H1 (cell line): Measurements from ENCODE around the gene STRN4. TPM values are rescaled to one million over a fixed set of nuclear protein-coding genes. Genes with fewer than 3 reads are reported as not detected.
A peak's percentile ranks its signal among the peaks of the same experiment; 100 is the strongest.

Experiments
- CTCF ChIA-PET: fragments of 300-600 bp; sonication (Branson Sonifier 250); formaldehyde crosslinking; loops from one replicate; lab custom pipeline; 2021; ENCODE audit not compliant: partially characterized antibody; lab: Charles Lee
- POLR2A ChIA-PET: fragments of 300-600 bp; sonication (Branson Sonifier 250); formaldehyde crosslinking; loops from one replicate; lab custom pipeline; 2021; ENCODE audit warnings: inconsistent platforms; ENCODE audit not compliant: partially characterized antibody; lab: Charles Lee
- DNase-seq, 2 experiments: peaks; one replicate each; pipeline versions ENCODE4 v3.0.0 to v3.0.0-alpha.2; 2010 to 2022; ENCODE audit warnings: low spot score in 2 of 2, low read depth in 1 of 2, mixed read lengths in 1 of 2
- FAIRE-seq: peaks from 2 replicates; lab custom pipeline; 2011; peaks lifted over from hg19 to GRCh38; lab: Jason Lieb, UNC
- H2AFZ ChIP-seq: 2 replicates; pipeline ENCODE4 v1.8.1; 2012; ENCODE audit warnings: low read length, inconsistent platforms
- H2AK5ac ChIP-seq: 2 replicates; pipeline ENCODE4 v1.6.1; 2013; ENCODE audit warnings: low read depth, low read length
- H2BK120ac ChIP-seq: replicated peaks from 2 replicates; pipeline ENCODE3; 2013; ENCODE audit warnings: low read depth, low read length, inconsistent platforms
- H2BK12ac ChIP-seq: 2 replicates; pipeline ENCODE4 v1.6.1; 2013; ENCODE audit warnings: low read depth, low read length
- H2BK15ac ChIP-seq: 2 replicates; pipeline ENCODE4 v1.6.1; 2013; ENCODE audit warnings: low read length
- H2BK20ac ChIP-seq: 2 replicates; pipeline ENCODE4 v1.6.1; 2013; ENCODE audit warnings: low read length
- H2BK5ac ChIP-seq: 2 replicates; pipeline ENCODE4 v1.6.1; 2013; ENCODE audit warnings: low read depth, low read length
- H3K14ac ChIP-seq: 2 replicates; pipeline ENCODE4 v1.6.1; 2013; ENCODE audit warnings: inconsistent platforms; ENCODE audit not compliant: insufficient read length
- H3K18ac ChIP-seq: 2 replicates; pipeline ENCODE4 v1.6.1; 2013; ENCODE audit warnings: low read length; ENCODE audit errors: extremely low read depth
- H3K23ac ChIP-seq: 2 replicates; pipeline ENCODE4 v1.6.1; 2013; ENCODE audit warnings: inconsistent platforms; ENCODE audit not compliant: insufficient read length
- H3K23me2 ChIP-seq: 2 replicates; pipeline ENCODE4 v1.6.1; 2013; ENCODE audit warnings: low read depth, low read length
- H3K27ac ChIP-seq: 2 replicates; pipeline ENCODE4 v1.6.1; 2011; ENCODE audit warnings: low read depth, low read length, inconsistent platforms
- H3K27me3 ChIP-seq, 4 experiments: replicated peaks in 1 of 4; 1 replicate in 1 of 4; 2 replicates in 3 of 4; pipeline versions ENCODE4 v1.6.1 to v1.8.1; 2011 to 2013; ENCODE audit warnings: low read length in 3 of 4, mild to moderate bottlenecking in 3 of 4, inconsistent platforms in 2 of 4, mixed read lengths in 2 of 4, moderate library complexity in 1 of 4; ENCODE audit not compliant: control insufficient read depth in 3 of 4, insufficient read depth in 3 of 4; ENCODE audit errors: extremely low read depth in 1 of 4
- H3K36me3 ChIP-seq, 4 experiments: 2 replicates each; pipeline versions ENCODE4 v1.6.1 to v1.8.1; 2011 to 2013; ENCODE audit warnings: mild to moderate bottlenecking in 4 of 4, low read length in 3 of 4, moderate library complexity in 2 of 4, control low read depth in 1 of 4, inconsistent platforms in 1 of 4; ENCODE audit not compliant: insufficient read depth in 4 of 4, control insufficient read depth in 2 of 4
- H3K4ac ChIP-seq: replicated peaks from 2 replicates; pipeline ENCODE3; 2013; ENCODE audit warnings: low read length, low read depth, mixed read lengths, inconsistent platforms; ENCODE audit not compliant: insufficient read length
- H3K4me1 ChIP-seq, 4 experiments: replicated peaks in 1 of 4; 1 replicate in 1 of 4; 2 replicates in 3 of 4; pipeline versions ENCODE4 v1.6.1 to v1.8.1; 2011 to 2013; ENCODE audit warnings: low read length in 3 of 4, inconsistent platforms in 2 of 4, mixed read lengths in 1 of 4; ENCODE audit not compliant: insufficient read depth in 4 of 4, control insufficient read depth in 3 of 4
- H3K4me2 ChIP-seq, 2 experiments: 2 replicates each; pipeline versions ENCODE4 v1.6.1 to v1.8.1; 2011 to 2013; ENCODE audit warnings: low read depth in 2 of 2, low read length in 2 of 2, control low read depth in 1 of 2, inconsistent platforms in 1 of 2, mild to moderate bottlenecking in 1 of 2; ENCODE audit not compliant: insufficient read depth in 1 of 2
- H3K4me3 ChIP-seq, 4 experiments: fragments of 200-600, 300-600 bp in 1 of 4; sonication (generic), shearing (Covaris generic), sonication (Bioruptor Twin) in 1 of 4; 2 replicates each; pipeline versions ENCODE4 v1.5.1 to v1.8.1; 2011 to 2016; ENCODE audit warnings: low read length in 4 of 4, low read depth in 3 of 4, control low read depth in 2 of 4, inconsistent platforms in 2 of 4, mild to moderate bottlenecking in 2 of 4, mixed read lengths in 1 of 4, moderate library complexity in 1 of 4; ENCODE audit not compliant: insufficient read depth in 2 of 4; ENCODE audit errors: extremely low read depth in 1 of 4
- H3K56ac ChIP-seq: replicated peaks from 2 replicates; pipeline ENCODE3; 2013; ENCODE audit warnings: low read depth, mild to moderate bottlenecking, mixed read lengths, low read length, inconsistent platforms; ENCODE audit not compliant: insufficient read length
- H3K79me1 ChIP-seq: 2 replicates; pipeline ENCODE4 v1.6.1; 2013; ENCODE audit warnings: low read depth, low read length, control low read depth
- H3K79me2 ChIP-seq, 2 experiments: 2 replicates each; pipeline versions ENCODE4 v1.6.1 to v1.8.1; 2012 to 2013; ENCODE audit warnings: low read length in 2 of 2, mild to moderate bottlenecking in 2 of 2, inconsistent platforms in 1 of 2; ENCODE audit not compliant: insufficient read depth in 2 of 2, control insufficient read depth in 1 of 2
- H3K9ac ChIP-seq, 4 experiments: replicated peaks in 1 of 4; 1 replicate in 1 of 4; 2 replicates in 3 of 4; pipeline versions ENCODE4 v1.6.1 to v1.8.1; 2011 to 2013; ENCODE audit warnings: low read depth in 3 of 4, low read length in 3 of 4, control low read depth in 2 of 4, mild to moderate bottlenecking in 2 of 4, moderate library complexity in 2 of 4, inconsistent platforms in 1 of 4; ENCODE audit errors: extremely low read depth in 1 of 4
- H3K9me3 ChIP-seq, 2 experiments: 2 replicates each; pipeline versions ENCODE4 v1.6.1 to v1.8.1; 2012 to 2013; ENCODE audit warnings: mild to moderate bottlenecking in 2 of 2, moderate library complexity in 2 of 2, control low read depth in 1 of 2, inconsistent platforms in 1 of 2, low read depth in 1 of 2, low read length in 1 of 2, mixed read lengths in 1 of 2; ENCODE audit not compliant: insufficient read depth in 2 of 2
- H4K20me1 ChIP-seq, 2 experiments: replicated peaks in 1 of 2; 2 replicates each; pipeline versions ENCODE3 to v1.8.1; 2011 to 2013; ENCODE audit warnings: inconsistent platforms in 2 of 2, low read length in 2 of 2, mild to moderate bottlenecking in 1 of 2; ENCODE audit not compliant: insufficient read depth in 2 of 2, control insufficient read depth in 1 of 2
- H4K5ac ChIP-seq: 2 replicates; pipeline ENCODE4 v1.6.1; 2013; ENCODE audit warnings: low read length, low read depth, mixed read lengths, inconsistent platforms; ENCODE audit not compliant: insufficient read length
- H4K8ac ChIP-seq: 2 replicates; pipeline ENCODE4 v1.8.0; 2013; ENCODE audit warnings: mild to moderate bottlenecking, moderate library complexity, low read length, inconsistent platforms; ENCODE audit not compliant: insufficient read depth; ENCODE audit errors: extremely low read depth
- H4K91ac ChIP-seq: replicated peaks from 2 replicates; pipeline ENCODE3; 2013; ENCODE audit warnings: low read length, mixed read lengths, inconsistent platforms; ENCODE audit not compliant: insufficient read length
- ASH2L ChIP-seq: fragments of 200-600, 300-600 bp; sonication (generic); IDR thresholded peaks from one replicate; pipeline ENCODE4 v1.7.1; 2017; ENCODE audit warnings: low read length
- BACH1 ChIP-seq: IDR thresholded peaks from 2 replicates; pipeline ENCODE4 v1.6.1; 2012; ENCODE audit warnings: low read length, improper control_type of control experiment
- CEBPB ChIP-seq: IDR thresholded peaks from 2 replicates; pipeline ENCODE4 v1.6.1; 2012; ENCODE audit warnings: low read depth, low read length
- CREB1 ChIP-seq: IDR thresholded peaks from 2 replicates; pipeline ENCODE4 v1.6.1; 2012; ENCODE audit warnings: inconsistent platforms
- EP300 ChIP-seq, 2 experiments: IDR thresholded peaks; 1 replicate in 1 of 2; 2 replicates in 1 of 2; pipeline ENCODE4 v1.6.1; 2011 to 2012; ENCODE audit warnings: low read depth in 2 of 2, low read length in 2 of 2, mild to moderate bottlenecking in 2 of 2, borderline replicate concordance in 1 of 2, inconsistent platforms in 1 of 2, moderate library complexity in 1 of 2
- FOSL1 ChIP-seq: IDR thresholded peaks from 2 replicates; pipeline ENCODE4 v1.6.1; 2011; ENCODE audit warnings: mild to moderate bottlenecking, low read depth, low read length, moderate library complexity; ENCODE audit not compliant: insufficient read depth
- NRF1 ChIP-seq: IDR thresholded peaks from 2 replicates; pipeline ENCODE4 v1.6.1; 2011; ENCODE audit warnings: mild to moderate bottlenecking, low read depth, low read length, improper control_type of control experiment
- RFX5 ChIP-seq: IDR thresholded peaks from 2 replicates; pipeline ENCODE4 v1.6.1; 2011; ENCODE audit warnings: low read depth, low read length, improper control_type of control experiment, borderline replicate concordance
- SRF ChIP-seq: IDR thresholded peaks from 2 replicates; pipeline ENCODE4 v1.6.1; 2011; ENCODE audit warnings: mild to moderate bottlenecking, low read depth, low read length, moderate library complexity
- WGBS, 2 experiments: shearing (Covaris generic) in 1 of 2; methylation state at CpG; one replicate each; pipeline versions ENCODE4 v1.1.6 to v1.1.7; 2013 to 2015; ENCODE audit warnings: low lambda C conversion rate in 2 of 2, mixed read lengths in 2 of 2, inconsistent platforms in 1 of 2, low coverage in 1 of 2, missing lambda C conversion rate in 1 of 2; ENCODE audit not compliant: insufficient replicate concordance in 2 of 2, insufficient coverage in 1 of 2, insufficient read length in 1 of 2; ENCODE audit errors: extremely low coverage in 1 of 2, missing lambda C conversion rate in 1 of 2; 5-methylcytosine and 5-hydroxymethylcytosine counted together
- polyA plus RNA-seq, 7 experiments: library from polyadenylated mRNA; depleted of rRNA in 3 of 7; stranded (reverse) in 5 of 7; unstranded in 2 of 7; fragments of >200 nt in 5 of 7; fragments of 200-250 nt in 2 of 7; gene quantifications; 1 replicate in 5 of 7; 2 replicates in 1 of 7; 4 replicates in 1 of 7; pipeline versions ENCODE4 v1.2.1 to v1.2.3, GENCODE V29; 2011 to 2013; ENCODE audit warnings: missing spikeins in 2 of 7, mixed read lengths in 2 of 7
- total RNA-seq: library from RNA; stranded (reverse); fragmentation: NEBNext Ultra II Directional; extraction: Animal tissue kit (Norgen Biotek cat#: 25700); gene quantifications from 2 replicates; pipeline ENCODE4 v1.2.1, GENCODE V29; 2021

STRN4 gene
- total and polyA plus RNA-seq, 2 of the 8 experiments (the other 6 are each of a cell fraction or from before 2014, with no cell fraction given), result 120 to 187 TPM

DNA sequence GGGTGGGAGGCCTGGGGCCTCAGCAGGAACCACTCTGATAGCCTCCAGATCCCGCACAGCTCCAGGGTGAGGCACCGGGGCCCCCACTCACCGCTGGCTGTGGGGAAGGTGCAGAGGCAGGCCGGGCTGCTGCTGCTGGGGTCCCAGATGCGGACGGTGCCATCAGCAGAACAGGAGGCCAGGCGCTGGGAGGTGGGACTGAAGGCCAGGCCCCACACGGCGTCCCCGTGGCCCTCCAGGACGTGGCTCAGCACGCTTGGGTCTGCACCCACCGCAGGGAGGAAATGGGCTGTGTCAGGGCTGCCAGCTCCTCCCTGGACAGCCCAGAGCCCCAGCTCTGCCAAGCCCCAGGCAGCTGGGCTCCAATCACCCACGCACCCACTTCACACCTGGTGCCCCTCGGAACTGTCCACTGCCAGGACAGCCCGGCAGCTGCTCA is 23.2 kb downstream of the STRN4 start:
- H3K4me2 ChIP-seq, result no peak overlapping the region
- no peak overlapping the region for H2AFZ ChIP-seq
- no peaks in the 10 kb centered on the region for H3K23me2 ChIP-seq
- H3K79me2 ChIP-seq, result peaks cover 0 to 3% of the 10 kb centered on the region in 2 experiments; a peak in 1 of 4 replicates
- no peak overlapping the region for H4K8ac ChIP-seq
- no peak overlapping the region for H3K14ac ChIP-seq
- H3K79me1 ChIP-seq, result peaks cover 5% of the 10 kb centered on the region; the same call in 1 of the 2 replicates
- FAIRE-seq, result no peak
- H4K20me1 ChIP-seq, result peaks cover 12 to 34% of the 10 kb centered on the region in 2 experiments
- no peaks in the 10 kb centered on the region for H3K27me3 ChIP-seq
- H3K9me3 ChIP-seq, result no peaks in the 10 kb centered on the region
- H3K56ac ChIP-seq, result no peak overlapping the region
- TF ChIP-seq BACH1, result no peak
- no peak for TF ChIP-seq RFX5
- no peak for TF ChIP-seq SRF
- TF ChIP-seq CEBPB, result no peak
- TF ChIP-seq FOSL1, result no peak
- no peak for TF ChIP-seq EP300 (IDR thresholded peaks at IDR 0.05; ENCODE audit: borderline replicate concordance in 1 of 2, low read depth in 2 of 2, low read length in 2 of 2)
- TF ChIP-seq CREB1, result no peak
- TF ChIP-seq NRF1, result no peak
- no peak for TF ChIP-seq ASH2L
- no peak overlapping the region for H2BK5ac ChIP-seq
- no peak overlapping the region for H2BK20ac ChIP-seq
- DNase-seq, result no peak
- no peak overlapping the region for H3K4ac ChIP-seq
- H4K91ac ChIP-seq, result no peak overlapping the region
- peaks cover 20 to 73% (median 56%) of the 10 kb centered on the region in 4 experiments for H3K36me3 ChIP-seq
- 92% methylated on average over 11 of the region's 16 CpGs; no CpG with 5 or more reads in 1 of the 2 experiments for WGBS, 2 experiments
- ChIA-PET CTCF (interaction anchor here (0.5 to 15.8 kb wide), 7 partner anchors 12 to 57 kb away, joined by 3 to 188 read pairs (median 4); no protein-coding TSS in a partner anchor), POLR2A (interaction anchor here (0.8 to 1.8 kb wide), 5 partner anchors 9 to 64 kb away, joined by 3 to 4 read pairs (median 4); no protein-coding TSS in a partner anchor)
- 0 out of 2 replicates have a peak overlapping the region, but pooled peaks have one; percentile 15 for H3K27ac ChIP-seq
- H2AK5ac ChIP-seq, result no peak overlapping the region
- peaks cover 0 to 7% (median under 1%) of the 10 kb centered on the region in 4 experiments; a peak in 5 of 7 replicates for H3K4me1 ChIP-seq
- no peak overlapping the region for H2BK15ac ChIP-seq
- no peak overlapping the region for H3K4me3 ChIP-seq
- no peak overlapping the region for H3K23ac ChIP-seq
- no peak overlapping the region for H2BK12ac ChIP-seq
- no peak overlapping the region for H3K9ac ChIP-seq
- H3K18ac ChIP-seq, result no peak overlapping the region
- H4K5ac ChIP-seq, result no peak overlapping the region
- no peak overlapping the region for H2BK120ac ChIP-seq
